Upper lobe of left lung (tissue), 4 donors: Measurements from ENCODE around the gene ZNF77.

Experiments
- POLR2A ChIP-seq, 4 donors: fragments of 450-650 bp; IDR thresholded peaks; one replicate each; pipeline ENCODE4 v1.5.1; 2016 to 2017; ENCODE audit warnings: antibody characterized with exemption in 4 of 4, mild to moderate bottlenecking in 2 of 4
- POLR2AphosphoS5 ChIP-seq, 2 donors: sonication (generic); formaldehyde crosslinking; IDR thresholded peaks; one replicate each; pipeline ENCODE4 v1.5.1; 2017; ENCODE audit warnings: antibody characterized with exemption in 2 of 2
- TF ChIP-seq, protein P1 (sequence below), 6 experiments: fragments of 450-650 bp in 4 of 6; fragments of 200-600 bp in 2 of 6; sonication (generic) in 2 of 6; IDR thresholded peaks; one replicate each; pipeline ENCODE4 v1.5.1; 2016 to 2019; ENCODE audit warnings: antibody characterized with exemption in 6 of 6

DNA sequence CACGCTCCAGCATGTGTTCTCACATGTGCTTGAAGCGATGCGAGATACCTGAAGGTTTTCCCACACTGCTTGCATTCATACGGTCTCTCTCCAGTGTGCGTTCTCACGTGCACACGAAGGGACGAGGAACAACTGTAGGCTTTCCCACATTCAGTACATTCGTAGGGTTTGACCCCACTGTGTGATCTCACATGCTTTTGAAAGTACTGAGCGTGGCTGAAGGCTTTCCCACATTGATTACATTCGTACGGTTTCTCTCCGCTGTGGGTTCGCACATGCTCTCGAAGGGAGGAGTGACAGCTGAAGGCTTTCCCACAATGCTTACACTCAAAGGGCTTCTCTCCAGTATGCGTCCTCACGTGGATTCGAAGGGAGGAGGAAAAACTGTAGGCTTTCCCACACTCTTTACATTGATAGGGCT lies 11.3 kb downstream of the ZNF77 start:
- TF ChIP-seq, protein P1, sequence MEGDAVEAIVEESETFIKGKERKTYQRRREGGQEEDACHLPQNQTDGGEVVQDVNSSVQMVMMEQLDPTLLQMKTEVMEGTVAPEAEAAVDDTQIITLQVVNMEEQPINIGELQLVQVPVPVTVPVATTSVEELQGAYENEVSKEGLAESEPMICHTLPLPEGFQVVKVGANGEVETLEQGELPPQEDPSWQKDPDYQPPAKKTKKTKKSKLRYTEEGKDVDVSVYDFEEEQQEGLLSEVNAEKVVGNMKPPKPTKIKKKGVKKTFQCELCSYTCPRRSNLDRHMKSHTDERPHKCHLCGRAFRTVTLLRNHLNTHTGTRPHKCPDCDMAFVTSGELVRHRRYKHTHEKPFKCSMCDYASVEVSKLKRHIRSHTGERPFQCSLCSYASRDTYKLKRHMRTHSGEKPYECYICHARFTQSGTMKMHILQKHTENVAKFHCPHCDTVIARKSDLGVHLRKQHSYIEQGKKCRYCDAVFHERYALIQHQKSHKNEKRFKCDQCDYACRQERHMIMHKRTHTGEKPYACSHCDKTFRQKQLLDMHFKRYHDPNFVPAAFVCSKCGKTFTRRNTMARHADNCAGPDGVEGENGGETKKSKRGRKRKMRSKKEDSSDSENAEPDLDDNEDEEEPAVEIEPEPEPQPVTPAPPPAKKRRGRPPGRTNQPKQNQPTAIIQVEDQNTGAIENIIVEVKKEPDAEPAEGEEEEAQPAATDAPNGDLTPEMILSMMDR (IDR thresholded peaks at IDR 0.05): no peak
- no peak for TF ChIP-seq POLR2A (IDR thresholded peaks at IDR 0.05)
- TF ChIP-seq POLR2AphosphoS5 (IDR thresholded peaks at IDR 0.05): no peak
